Gastroesophageal sphincter (tissue), 4 donors: Measurements from ENCODE around the gene SH3PXD2B. TPM values are rescaled to one million over a fixed set of nuclear protein-coding genes. Genes with fewer than 3 reads are reported as not detected.

Experiments
- ATAC-seq: fragments of 150-250 bp; one replicate; pipeline ENCODE4 v1.9.1; 2016; ENCODE audit warnings: mild to moderate bottlenecking, moderate library complexity
- H3K27ac ChIP-seq, 4 donors: fragments of 200-600 bp; sonication (generic) in 3 of 4; 1 replicate in 3 of 4; 2 replicates in 1 of 4; pipeline ENCODE4 v1.5.1; 2016 to 2019
- H3K27me3 ChIP-seq: fragments of 200-600 bp; sonication (generic); one replicate; pipeline ENCODE4 v1.5.1; 2019
- H3K36me3 ChIP-seq, 2 donors: fragments of 200-600 bp; sonication (generic); one replicate each; pipeline ENCODE4 v1.5.1; 2019; ENCODE audit warnings: control low read depth in 1 of 2
- H3K4me1 ChIP-seq, 3 donors: fragments of 200-600 bp; sonication (generic); 1 replicate in 2 of 3; 2 replicates in 1 of 3; pipeline ENCODE4 v1.5.1; 2016 to 2019; ENCODE audit warnings: control low read depth in 2 of 3
- H3K4me3 ChIP-seq, 2 donors: fragments of 200-600 bp; sonication (generic); one replicate each; pipeline ENCODE4 v1.5.1; 2019; ENCODE audit warnings: mild to moderate bottlenecking in 1 of 2, moderate library complexity in 1 of 2
- H3K9me3 ChIP-seq, 3 donors: fragments of 200-600 bp; sonication (generic); one replicate each; pipeline ENCODE4 v1.5.1; 2017 to 2019; ENCODE audit warnings: control low read depth in 2 of 3
- CTCF ChIP-seq, 4 experiments: fragments of 200-600 bp in 2 of 4; fragments of 450-650 bp in 2 of 4; sonication (generic) in 1 of 4; IDR thresholded peaks; one replicate each; pipeline ENCODE4 v1.5.1; 2017 to 2019; ENCODE audit warnings: antibody characterized with exemption in 4 of 4, mild to moderate bottlenecking in 2 of 4, moderate library complexity in 2 of 4
- EP300 ChIP-seq: sonication (generic); formaldehyde crosslinking; IDR thresholded peaks from one replicate; pipeline ENCODE4 v1.6.1; 2017; ENCODE audit warnings: antibody characterized with exemption, mild to moderate bottlenecking
- POLR2A ChIP-seq, 2 donors: fragments of 450-650 bp; IDR thresholded peaks; one replicate each; pipeline ENCODE4 v1.6.1; 2017; ENCODE audit warnings: antibody characterized with exemption in 2 of 2, mild to moderate bottlenecking in 2 of 2, moderate library complexity in 1 of 2
- POLR2AphosphoS5 ChIP-seq: sonication (generic); formaldehyde crosslinking; IDR thresholded peaks from one replicate; pipeline ENCODE4 v1.6.1; 2017; ENCODE audit warnings: antibody characterized with exemption
- WGBS, 2 donors: methylation state at CpG; one replicate each; pipeline ENCODE4 v1.1.5; 2018; ENCODE audit warnings: low coverage in 1 of 2; 5-methylcytosine and 5-hydroxymethylcytosine counted together
- total RNA-seq, 4 donors: library from RNA; depleted of rRNA; stranded (reverse); fragments of >200 nt; gene quantifications; one replicate each; pipeline ENCODE4 v1.1.0, GENCODE V29; 2016

The SH3PXD2B gene
- total RNA-seq, 4 donors from 2014 or later: 40.2 to 80.9 (median 56.0) TPM

- Histone ChIP-seq H3K27me3 (no peaks in the 10 kb centered on the region), H3K36me3 (peaks cover 0 to 16% of the 10 kb centered on the region in 2 donors), H3K9me3 (no peaks in the 10 kb centered on the region), H3K4me1 (peaks cover 3 to 88% (median 33%) of the 10 kb centered on the region in 3 donors), H3K4me3 (peak overlapping the region in 1 of 2 donors; percentile 98), H3K27ac (peak overlapping the region in 3 of 4 donors; percentile 95)
- no peak for ATAC-seq
- TF ChIP-seq POLR2A (IDR thresholded peaks at IDR 0.05) (no peak), CTCF (IDR thresholded peaks at IDR 0.05) (no peak), EP300 (no peak), POLR2AphosphoS5 (no peak)
- 56 to 59% methylated on average over 4 to 5 of the region's 6 CpGs for whole genome bisulfite sequencing, 2 donors
These were observed 3.9 kb downstream of the SH3PXD2B start for GRCh38 chr5:172450453-172450852.

GRCh38 chr5:172448999-172449398, 5.3 kb downstream of the SH3PXD2B start:
- WGBS, 2 donors: 86 to 100% methylated on average over 1 to 2 of the region's 5 CpGs
- Histone ChIP-seq H3K4me1 (peaks cover 8 to 93% (median 41%) of the 10 kb centered on the region in 3 donors), H3K27me3 (no peaks in the 10 kb centered on the region), H3K27ac (peak overlapping the region in 3 of 4 donors; percentile 3 to 84 (median 32)), H3K9me3 (no peaks in the 10 kb centered on the region), H3K4me3 (no peak overlapping the region), H3K36me3 (peaks cover 0 to 16% of the 10 kb centered on the region in 2 donors)
- no peak for ATAC-seq
- no peak for TF ChIP-seq EP300
- no peak for TF ChIP-seq POLR2A (IDR thresholded peaks at IDR 0.05)
- no peak for TF ChIP-seq CTCF (IDR thresholded peaks at IDR 0.05)
- TF ChIP-seq POLR2AphosphoS5: no peak

- no peaks in the 10 kb centered on the region for H3K27me3 ChIP-seq
- H3K36me3 ChIP-seq: peaks cover 0 to 16% of the 10 kb centered on the region in 2 donors
- peaks cover 13 to 100% (median 50%) of the 10 kb centered on the region in 3 donors for H3K4me1 ChIP-seq
- peak overlapping the region in 2 of 4 donors; percentile 82 to 84 for H3K27ac ChIP-seq
- no peak overlapping the region for H3K4me3 ChIP-seq
- no peak for TF ChIP-seq EP300
- no peak for TF ChIP-seq POLR2A (IDR thresholded peaks at IDR 0.05)
- no peak for ATAC-seq
- 80 to 82% methylated on average over 1 to 6 of the region's 8 CpGs for WGBS, 2 donors
- no peaks in the 10 kb centered on the region for H3K9me3 ChIP-seq
These were observed 6.5 kb downstream of the SH3PXD2B start for GRCh38 chr5:172447646-172448365.

GRCh38 chr5:172446336-172447051, 7.8 kb downstream of the SH3PXD2B start:
- WGBS, 2 donors: 21 to 24% methylated on average over 7 to 11 of the region's 16 CpGs
- peak; percentile 25 for ATAC-seq
- H3K9me3 ChIP-seq: no peaks in the 10 kb centered on the region
- peak overlapping the region in 1 of 2 donors; percentile 20 for H3K4me3 ChIP-seq
- H3K27ac ChIP-seq: peak overlapping the region in 3 of 4 donors; percentile 51 to 84 (median 82)
- no peaks in the 10 kb centered on the region for H3K27me3 ChIP-seq
- H3K4me1 ChIP-seq: peaks cover 13 to 96% (median 50%) of the 10 kb centered on the region in 3 donors
- H3K36me3 ChIP-seq: peaks cover 0 to 16% of the 10 kb centered on the region in 2 donors
- TF ChIP-seq POLR2A (IDR thresholded peaks at IDR 0.05): no peak
- TF ChIP-seq CTCF (IDR thresholded peaks at IDR 0.05): no peak
- no peak for TF ChIP-seq EP300
- TF ChIP-seq POLR2AphosphoS5: no peak

- no peaks in the 10 kb centered on the region for H3K27me3 ChIP-seq
- peak overlapping the region in 1 of 2 donors; percentile 20 for H3K4me3 ChIP-seq
- WGBS, 2 donors: 20% methylated on average over 3 of the region's 10 CpGs; no CpG with 5 or more reads in 1 of the 2 donors
- no peak for TF ChIP-seq EP300
- TF ChIP-seq CTCF (IDR thresholded peaks at IDR 0.05): no peak
- no peak for TF ChIP-seq POLR2A (IDR thresholded peaks at IDR 0.05)
- TF ChIP-seq POLR2AphosphoS5: no peak
- H3K4me1 ChIP-seq: peaks cover 13 to 96% (median 45%) of the 10 kb centered on the region in 3 donors
- peak overlapping the region in 3 of 4 donors; percentile 51 to 84 (median 82) for H3K27ac ChIP-seq
- ATAC-seq: no peak
- peaks cover 0 to 15% of the 10 kb centered on the region in 2 donors for H3K36me3 ChIP-seq
- H3K9me3 ChIP-seq: no peaks in the 10 kb centered on the region
These were observed 8.5 kb downstream of the SH3PXD2B start for GRCh38 chr5:172445866-172446265.
